B cell (primary cell): ENCODE results near the gene LRRN3.

Experiments
- EZH2 ChIP-seq: IDR thresholded peaks from 2 replicates; pipeline ENCODE4 v1.6.1; 2012; ENCODE audit warnings: borderline replicate concordance, low read depth, mild to moderate bottlenecking, moderate library complexity, low read length; ENCODE audit not compliant: insufficient read depth, poor library complexity, severe bottlenecking
- TF ChIP-seq, protein P1 (sequence below): fragments of 200-600 bp; IDR thresholded peaks from one replicate; pipeline ENCODE4 v1.8.0; 2022; ENCODE audit warnings: antibody characterized with exemption, mild to moderate bottlenecking

DNA sequence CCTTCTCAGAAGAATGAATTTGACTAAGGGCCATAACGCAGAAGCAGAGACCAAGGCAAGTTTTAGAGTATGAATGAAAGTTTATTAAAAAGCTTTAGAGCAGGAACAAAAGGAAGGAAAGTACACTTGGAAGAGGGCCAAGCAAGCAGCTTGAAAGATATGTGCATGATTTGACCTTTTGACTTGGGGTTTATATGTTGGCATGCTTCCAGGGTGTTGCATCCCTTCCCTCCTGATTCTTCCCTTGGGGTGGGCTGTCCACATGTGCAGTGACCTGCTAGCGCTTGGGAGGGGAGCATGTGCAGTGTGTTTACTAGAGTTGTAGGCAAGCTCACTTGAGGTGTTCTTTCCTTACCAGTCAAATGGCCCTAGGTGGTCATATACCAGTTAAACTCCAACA, 37.9 kb upstream of the LRRN3 start:
- TF ChIP-seq, protein P1, sequence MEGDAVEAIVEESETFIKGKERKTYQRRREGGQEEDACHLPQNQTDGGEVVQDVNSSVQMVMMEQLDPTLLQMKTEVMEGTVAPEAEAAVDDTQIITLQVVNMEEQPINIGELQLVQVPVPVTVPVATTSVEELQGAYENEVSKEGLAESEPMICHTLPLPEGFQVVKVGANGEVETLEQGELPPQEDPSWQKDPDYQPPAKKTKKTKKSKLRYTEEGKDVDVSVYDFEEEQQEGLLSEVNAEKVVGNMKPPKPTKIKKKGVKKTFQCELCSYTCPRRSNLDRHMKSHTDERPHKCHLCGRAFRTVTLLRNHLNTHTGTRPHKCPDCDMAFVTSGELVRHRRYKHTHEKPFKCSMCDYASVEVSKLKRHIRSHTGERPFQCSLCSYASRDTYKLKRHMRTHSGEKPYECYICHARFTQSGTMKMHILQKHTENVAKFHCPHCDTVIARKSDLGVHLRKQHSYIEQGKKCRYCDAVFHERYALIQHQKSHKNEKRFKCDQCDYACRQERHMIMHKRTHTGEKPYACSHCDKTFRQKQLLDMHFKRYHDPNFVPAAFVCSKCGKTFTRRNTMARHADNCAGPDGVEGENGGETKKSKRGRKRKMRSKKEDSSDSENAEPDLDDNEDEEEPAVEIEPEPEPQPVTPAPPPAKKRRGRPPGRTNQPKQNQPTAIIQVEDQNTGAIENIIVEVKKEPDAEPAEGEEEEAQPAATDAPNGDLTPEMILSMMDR = no peak
- no peak for TF ChIP-seq EZH2
